SHP77 (cell line): ENCODE measurements around the gene SMTNL2.

Experiments
- DNase-seq, 2 experiments: peaks; one replicate each; lab custom pipeline; 2025; lab: John Stamatoyannopoulos, UW

SMTNL2 gene

GRCh38 chr17:4545217-4545951 lies 38.9 kb upstream of the SMTNL2 start:
- no peak for DNase-seq

DNA sequence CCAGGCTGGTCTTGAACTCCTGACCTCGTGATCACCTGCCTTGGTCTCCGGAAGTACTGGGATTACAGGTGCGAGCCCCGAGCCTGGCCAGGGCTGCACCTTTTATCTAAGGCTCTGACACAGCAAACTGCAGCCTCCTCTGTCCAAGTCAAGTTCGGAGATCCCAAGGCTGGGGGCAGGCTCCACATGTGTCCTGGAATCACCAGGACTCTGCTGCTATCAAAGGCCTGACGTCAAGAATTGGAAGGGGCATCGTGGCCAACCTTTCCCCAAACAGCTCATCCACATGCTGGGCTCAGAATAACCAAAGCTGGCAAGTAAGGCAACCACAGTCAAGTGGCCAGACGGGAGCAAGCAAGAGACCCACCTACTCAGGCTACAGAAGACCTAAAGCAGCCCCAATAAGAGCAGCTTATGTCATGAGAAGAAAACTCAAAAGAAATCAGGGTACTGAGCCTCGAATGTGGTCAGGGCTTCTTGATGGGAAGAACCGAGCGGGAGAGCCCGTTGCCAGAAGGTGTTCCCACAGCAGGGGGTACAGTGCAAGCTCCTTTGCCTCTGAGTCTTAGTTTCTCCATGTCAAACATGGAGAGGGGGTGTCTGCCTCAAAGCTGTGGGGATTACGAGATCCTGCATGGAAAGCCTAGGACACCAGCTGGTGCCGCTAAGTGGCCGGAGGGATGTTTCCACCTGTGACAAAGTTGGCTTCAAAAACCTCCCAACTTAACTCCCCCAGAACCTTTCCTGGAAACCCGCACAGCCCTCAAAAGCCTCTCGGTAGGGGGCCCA lies 37.0 kb upstream of the SMTNL2 start:
- no peak for DNase-seq

DNA sequence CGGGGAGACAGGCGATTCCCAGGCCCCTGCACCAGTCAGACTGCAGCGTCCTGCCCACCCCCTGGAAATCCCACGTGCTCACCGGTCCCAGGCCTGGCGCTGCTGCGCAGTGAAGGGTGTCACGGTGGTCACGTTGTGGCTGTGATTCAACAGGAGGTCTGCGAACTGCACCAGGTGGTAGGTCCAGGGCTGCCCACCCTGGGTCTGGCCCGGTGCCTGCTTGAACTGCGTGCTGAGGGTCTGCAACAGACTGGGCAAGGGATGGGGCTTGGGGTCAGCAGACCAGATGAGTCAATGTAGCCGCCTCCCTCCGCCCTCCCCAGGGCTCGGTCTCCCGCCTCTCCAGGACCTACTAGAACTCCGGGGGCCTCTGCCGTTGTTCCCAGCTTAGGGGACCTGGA lies 36.3 kb upstream of the SMTNL2 start:
- DNase-seq = no peak

DNA sequence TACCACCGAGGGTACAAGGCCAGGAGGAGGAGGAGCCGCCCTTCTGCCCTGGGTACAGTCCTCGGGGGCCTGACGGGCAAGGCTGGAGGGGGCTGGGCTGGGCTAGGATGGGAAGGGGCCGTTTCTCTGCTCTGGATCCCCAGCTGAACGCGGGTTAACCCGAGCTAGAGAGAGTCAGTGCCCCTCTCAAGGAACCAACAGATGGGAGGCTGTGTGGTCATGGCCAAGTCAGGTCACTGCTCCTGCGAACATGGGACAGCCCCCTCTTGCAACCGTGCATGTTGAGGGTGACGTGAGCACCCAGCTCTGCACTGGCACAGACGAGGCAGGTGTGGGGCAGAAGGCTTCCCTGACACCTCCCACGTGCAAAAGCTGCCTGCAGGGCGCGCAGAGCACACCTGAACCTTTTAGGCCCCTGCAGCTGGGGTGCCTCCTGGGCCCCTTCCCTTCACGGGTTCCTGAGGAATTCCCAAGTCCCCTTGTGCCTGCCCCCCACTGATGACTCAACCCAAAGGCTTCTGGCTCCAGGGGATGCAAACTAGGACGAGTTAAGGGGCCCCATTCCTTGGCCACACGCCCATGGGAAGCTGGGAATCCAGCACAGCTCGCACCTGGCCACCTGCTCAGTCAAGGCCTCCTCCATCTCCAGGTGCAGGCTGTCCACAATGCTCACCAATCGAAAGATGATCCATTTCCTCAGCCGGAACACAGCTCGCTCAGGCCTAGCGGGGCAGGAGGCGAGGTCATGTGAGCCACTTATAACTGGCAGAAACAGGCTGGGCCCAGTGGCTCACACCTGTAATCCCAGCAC lies 35.4 kb upstream of the SMTNL2 start:
- no peak for DNase-seq

- DNase-seq = no peak
Observed at GRCh38 chr17:4549781-4550533, 34.4 kb upstream of the SMTNL2 start.

DNA sequence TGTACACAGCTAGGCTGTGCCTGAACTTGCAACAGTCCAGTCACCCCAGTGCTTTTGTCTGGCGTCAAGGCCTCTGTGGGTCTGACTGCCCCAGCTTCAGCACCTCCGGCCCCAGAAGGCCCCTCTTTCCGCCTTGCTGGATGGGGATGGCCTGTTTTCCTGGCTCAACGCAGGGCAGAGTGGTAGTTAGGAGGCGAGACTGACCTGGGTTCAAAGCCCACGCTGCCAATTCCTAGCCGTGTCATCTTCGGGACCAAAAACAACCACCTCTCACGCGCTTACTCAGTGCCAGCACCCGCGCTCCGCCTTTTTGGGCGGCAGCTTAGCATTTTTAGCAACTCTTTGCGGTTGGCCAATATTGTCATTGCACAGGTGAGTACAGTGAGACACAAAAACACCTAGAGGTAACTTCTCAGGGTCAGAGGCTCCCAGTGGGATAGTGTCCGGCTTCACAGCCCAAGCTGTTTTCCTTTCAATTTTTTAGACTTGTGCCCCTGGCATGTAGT lies 33.7 kb upstream of the SMTNL2 start:
- DNase-seq = no peak

DNA sequence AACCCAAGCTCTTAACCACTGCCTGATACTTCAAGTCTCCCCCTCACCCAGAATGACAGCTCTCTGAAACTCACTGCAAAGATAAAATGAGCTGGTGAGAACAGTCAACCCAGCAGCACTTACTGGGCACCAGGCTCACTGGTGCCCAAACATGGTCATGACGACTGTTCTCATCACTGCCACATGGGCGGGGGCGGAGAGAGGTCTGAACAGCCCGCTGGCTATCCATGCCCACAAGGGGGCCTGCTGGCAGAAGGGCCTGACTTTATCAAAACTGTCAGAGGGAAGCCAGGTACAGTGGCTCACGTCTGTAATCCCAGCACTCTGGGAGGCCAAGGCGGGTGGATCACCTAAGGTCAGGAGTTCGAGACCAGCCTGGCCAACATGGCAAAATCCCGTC lies 33.2 kb upstream of the SMTNL2 start:
- DNase-seq = peak in 1 of 2 experiments; percentile 27

GRCh38 chr17:4551796-4552525 lies 32.4 kb upstream of the SMTNL2 start:
- DNase-seq = no peak

DNA sequence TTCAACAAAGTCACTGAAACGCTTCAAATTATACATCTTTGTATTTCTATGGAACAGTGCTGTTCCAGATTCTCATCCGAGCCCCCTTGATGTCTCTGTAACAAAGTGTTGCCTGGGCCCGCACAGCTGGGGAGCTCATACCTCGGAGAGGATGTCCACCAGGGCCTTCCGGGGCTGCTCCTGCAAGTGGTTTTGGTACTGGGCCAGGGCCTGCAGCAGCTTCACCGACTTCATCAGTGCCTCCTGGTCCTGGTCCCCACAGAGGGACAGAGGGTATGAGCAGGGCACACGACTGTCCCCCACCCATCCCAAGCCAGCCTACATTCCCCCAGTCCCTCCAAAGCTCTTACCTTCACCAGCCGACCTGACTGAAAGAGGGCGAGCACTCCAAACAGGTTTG lies 30.7 kb upstream of the SMTNL2 start:
- DNase-seq = no peak

- no peak for DNase-seq
Observed at GRCh38 chr17:4554441-4554996, 29.8 kb upstream of the SMTNL2 start.

GRCh38 chr17:4554997-4555799 lies 29.1 kb upstream of the SMTNL2 start, which contains the start of gene MYBBP1A:
MYBBP1A (minus strand) TSS chr17:4555384; CDS start chr17:4555324, 60 bp downstream.
- DNase-seq = peak; percentile 98 to 99

DNA sequence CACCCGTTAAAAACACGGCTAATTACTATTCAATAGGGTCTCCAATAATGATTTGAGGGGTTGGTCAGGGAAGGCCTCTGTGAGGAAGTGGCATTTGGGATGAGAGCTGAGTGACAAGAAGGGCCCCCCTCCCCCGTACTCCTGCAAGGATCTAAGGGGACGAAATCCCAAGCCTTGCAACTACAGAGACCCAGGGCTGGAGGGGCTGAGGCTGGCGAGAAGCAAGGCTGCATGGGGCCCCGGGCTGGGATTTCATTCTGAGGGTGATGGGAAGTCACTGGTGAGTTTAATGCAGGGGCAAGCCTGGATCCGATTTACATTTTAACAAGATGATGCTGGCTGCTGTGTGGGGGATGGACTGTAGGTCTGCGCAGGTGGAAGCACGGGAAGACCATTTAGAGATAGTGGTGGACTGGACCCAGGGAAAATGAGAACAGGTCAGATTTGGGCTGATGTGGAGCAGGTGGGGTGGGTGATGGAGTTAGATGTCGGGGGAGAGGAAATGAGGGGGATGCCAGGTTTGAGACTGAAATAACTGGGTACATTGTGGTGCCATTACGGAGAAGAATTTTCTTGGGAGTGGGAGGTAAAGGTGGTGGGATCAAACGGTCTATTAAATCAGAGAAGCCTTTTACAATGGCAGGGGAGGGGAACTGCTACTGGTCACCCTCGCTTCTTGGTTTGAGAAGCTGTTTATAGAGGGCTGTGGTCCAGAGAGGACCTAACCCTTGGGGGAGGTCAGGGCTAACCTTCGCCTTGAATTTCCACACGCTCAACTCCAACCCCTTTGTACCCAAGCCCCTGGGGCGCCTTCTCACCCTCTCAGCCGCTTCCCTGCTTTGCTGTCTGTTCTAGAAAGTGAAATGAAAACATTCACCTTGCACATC lies 28.2 kb upstream of the SMTNL2 start:
- no peak for DNase-seq

- no peak for DNase-seq
Observed at GRCh38 chr17:4556996-4557395, 27.3 kb upstream of the SMTNL2 start.

- DNase-seq = no peak
Observed at GRCh38 chr17:4557626-4558346, 26.5 kb upstream of the SMTNL2 start.

DNA sequence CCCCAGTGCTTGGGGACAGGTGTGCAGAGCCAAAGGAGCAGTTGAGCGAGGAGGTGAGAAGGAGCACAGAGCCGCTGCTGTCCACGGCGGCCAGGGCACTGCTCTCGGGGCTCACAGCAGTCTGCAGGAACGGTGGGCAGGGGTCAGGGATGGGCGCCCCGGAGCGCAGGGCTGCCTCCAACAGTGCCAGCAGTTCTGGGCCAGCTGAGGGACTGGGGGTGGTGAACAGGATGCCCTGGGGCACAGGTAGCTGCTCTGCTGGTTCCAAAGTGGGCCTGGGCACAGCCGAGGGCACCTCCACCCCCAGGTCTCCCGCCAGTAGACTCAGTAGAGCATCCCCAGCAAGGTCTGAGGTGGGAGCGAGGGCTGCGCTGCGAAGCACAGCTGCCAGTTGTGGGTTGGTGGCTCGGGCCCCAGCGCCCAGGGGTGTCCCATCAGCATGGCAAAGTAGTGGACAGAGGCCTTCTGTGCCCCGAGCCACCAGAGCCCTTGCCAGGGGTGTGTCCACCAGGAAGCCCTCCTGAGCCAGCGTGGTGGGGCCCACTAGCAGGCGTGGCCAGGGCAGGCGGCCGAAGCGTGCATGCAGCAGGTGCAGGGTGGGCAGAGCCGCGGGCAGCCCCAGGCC lies 25.9 kb upstream of the SMTNL2 start:
- DNase-seq = no peak

- no peak for DNase-seq
Observed at GRCh38 chr17:4559139-4559791, 25.1 kb upstream of the SMTNL2 start.

DNA sequence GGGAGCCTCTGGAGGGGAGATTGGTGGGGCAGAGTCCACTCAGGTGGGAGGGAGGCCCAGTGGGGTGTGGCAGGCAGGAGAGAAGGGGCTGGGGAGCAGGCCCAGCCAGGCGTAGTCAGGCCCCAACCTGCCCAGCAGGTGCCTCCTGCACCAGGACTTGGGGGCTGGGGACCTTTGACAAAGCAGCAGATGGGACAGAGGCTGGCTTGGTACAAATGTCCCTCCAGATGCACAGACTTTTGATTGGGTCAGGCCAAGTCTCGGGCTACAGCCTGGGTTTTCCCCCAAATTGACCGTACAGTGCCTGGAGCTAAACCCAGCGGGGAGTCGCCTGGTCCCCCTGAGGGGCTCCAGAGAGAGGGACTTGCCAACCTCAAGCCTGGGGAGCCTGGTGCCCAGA lies 24.4 kb upstream of the SMTNL2 start:
- no peak for DNase-seq
